ENCODE results near the gene VEZF1.

DNA sequence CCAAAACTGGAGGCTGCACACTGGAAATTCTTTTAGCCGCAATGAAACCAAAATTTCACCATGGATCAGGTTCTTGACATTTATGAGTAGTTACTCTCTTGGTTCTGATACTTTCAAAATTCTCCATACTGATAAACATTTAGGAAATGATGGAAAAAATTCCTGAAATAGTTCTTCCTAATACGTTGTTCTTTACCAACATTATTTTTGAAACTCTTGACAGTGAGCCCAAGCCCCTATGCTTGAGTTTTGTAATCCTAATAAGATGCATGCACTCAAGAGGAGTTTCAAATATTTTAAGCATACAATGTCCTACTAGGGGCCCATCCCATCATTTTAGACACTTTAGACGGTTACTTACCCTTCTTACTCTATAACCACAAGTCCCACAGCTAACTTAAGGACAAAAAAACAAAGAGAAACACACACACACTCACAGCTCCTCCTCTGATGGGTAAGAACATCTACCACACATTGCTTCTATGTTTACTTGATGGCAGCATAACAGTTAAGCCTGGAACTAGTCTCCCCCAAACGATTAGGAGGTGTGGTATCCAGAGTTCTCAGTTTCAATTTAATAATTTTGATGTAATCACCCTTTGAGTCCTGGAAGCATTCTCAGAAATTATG, 3.7 kb downstream of the VEZF1 start:
- TF ChIP-seq POLR2AphosphoS5 (IDR thresholded peaks at IDR 0.05; ENCODE audit: low read depth, low read length): no peak
- TF ChIP-seq POLR2A (IDR thresholded peaks at IDR 0.05; ENCODE audit: low read depth, low read length): no peak
- no peak for TF ChIP-seq TAF1 (IDR thresholded peaks at IDR 0.05; ENCODE audit: low read depth, low read length)
- TF ChIP-seq PAX5 (IDR thresholded peaks at IDR 0.05; ENCODE audit: insufficient read depth, low read length, severe bottlenecking): no peak

Data from GM12891 (cell line).